Measurements from ENCODE around the gene SLC5A12. TPM values are rescaled to one million over a fixed set of nuclear protein-coding genes. Genes with fewer than 3 reads are reported as not detected.

Gene SLC5A12
- total RNA-seq, 4 donors from 2014 or later = 0.10 TPM; not detected in 3

DNA sequence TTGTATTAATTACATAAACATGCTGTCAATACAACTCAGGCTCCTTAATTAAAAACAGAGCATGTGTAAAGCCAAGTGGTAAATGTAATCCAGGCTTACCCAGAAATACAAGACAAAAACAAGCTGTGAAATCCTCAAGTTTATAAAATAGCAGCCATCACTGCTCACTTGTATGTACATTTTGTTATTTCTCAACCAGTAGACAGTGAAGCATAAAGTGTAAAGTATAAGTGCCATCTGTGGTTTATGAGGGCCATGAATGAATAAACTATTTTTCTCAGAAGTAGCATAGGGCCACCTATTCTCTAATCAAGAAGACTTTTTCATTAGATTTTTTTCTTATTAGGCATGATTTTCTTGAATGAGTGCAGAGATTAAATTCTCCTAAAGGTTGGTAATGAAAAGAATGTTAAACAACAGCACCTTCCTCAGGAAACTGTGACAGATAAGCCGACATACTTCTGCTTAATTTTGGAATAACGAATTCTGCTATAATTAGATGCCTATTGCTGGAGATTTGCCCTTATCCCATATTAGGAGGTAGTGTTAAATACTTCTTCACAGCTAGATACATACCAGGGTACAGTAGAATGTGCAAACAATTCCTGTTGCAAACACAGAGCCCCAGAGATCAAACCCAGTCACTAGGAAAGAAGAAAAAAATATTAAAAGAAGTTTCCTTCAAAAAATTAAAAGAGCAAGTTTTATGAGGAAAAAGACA lies 13.0 kb downstream of the SLC5A12 start:
- TF ChIP-seq, protein P1, sequence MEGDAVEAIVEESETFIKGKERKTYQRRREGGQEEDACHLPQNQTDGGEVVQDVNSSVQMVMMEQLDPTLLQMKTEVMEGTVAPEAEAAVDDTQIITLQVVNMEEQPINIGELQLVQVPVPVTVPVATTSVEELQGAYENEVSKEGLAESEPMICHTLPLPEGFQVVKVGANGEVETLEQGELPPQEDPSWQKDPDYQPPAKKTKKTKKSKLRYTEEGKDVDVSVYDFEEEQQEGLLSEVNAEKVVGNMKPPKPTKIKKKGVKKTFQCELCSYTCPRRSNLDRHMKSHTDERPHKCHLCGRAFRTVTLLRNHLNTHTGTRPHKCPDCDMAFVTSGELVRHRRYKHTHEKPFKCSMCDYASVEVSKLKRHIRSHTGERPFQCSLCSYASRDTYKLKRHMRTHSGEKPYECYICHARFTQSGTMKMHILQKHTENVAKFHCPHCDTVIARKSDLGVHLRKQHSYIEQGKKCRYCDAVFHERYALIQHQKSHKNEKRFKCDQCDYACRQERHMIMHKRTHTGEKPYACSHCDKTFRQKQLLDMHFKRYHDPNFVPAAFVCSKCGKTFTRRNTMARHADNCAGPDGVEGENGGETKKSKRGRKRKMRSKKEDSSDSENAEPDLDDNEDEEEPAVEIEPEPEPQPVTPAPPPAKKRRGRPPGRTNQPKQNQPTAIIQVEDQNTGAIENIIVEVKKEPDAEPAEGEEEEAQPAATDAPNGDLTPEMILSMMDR (IDR thresholded peaks at IDR 0.05) = no peak
- DNase-seq (ENCODE audit: low spot score in 2 of 2) = no peak
- intact Hi-C loops (cut with DNase I; ENCODE audit: low total_unique reads) = no loop called here
- H3K4me3 ChIP-seq (ENCODE audit: low read depth, poor library complexity, severe bottlenecking) = no peak overlapping the region
- WGBS, 2 donors = 29 to 41% methylated on average over 2 of the region's 2 CpGs

DNA sequence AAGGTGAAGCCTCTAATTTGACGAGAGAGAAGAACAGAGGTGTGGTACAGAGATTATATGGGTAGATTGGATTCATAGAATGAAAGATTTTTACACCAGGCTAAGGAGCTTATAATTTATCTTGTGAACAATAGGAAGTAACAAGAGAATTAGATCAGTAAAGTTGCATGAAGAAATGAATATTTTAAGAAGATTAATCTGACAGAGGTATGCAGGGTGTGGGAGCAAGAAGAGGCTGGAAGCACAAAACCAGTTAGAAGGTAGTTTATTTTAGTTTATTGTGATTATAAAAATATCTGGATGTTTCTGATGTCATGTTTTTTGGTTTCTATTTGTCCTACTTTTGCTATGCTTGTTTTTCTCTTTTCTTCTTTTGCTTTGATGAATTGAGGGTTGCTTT lies 15.7 kb downstream of the SLC5A12 start:
- DNase-seq (ENCODE audit: low spot score in 2 of 2) = no peak
- H3K4me3 ChIP-seq (ENCODE audit: low read depth, poor library complexity, severe bottlenecking) = no peak overlapping the region
- intact Hi-C loops (cut with DNase I; ENCODE audit: low total_unique reads) = no loop called here
- 52 to 59% methylated on average over 1 of the region's 1 CpG for WGBS, 2 donors
- TF ChIP-seq, protein P1 (IDR thresholded peaks at IDR 0.05) = no peak
- TF ChIP-seq POLR2A (IDR thresholded peaks at IDR 0.05) = no peak

DNA sequence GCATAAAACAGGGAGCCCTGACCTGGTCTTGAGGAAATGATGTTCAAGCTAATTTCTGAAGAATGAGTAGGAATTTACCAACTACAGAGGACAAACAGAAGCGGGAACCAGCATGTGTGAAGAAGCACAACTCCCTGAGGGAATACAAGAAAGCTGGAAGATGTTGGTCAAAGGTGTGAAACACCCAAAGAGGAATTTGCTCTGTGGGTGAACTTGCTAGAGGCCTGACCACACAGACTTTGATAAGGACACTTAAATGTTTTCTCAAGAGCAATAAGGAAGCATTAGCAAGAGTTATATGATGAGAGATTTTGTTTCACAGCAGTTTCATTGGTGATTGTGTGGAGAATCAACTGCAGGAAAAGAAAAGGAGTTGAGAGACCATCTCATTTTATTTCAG lies 17.6 kb downstream of the SLC5A12 start:
- intact Hi-C loops (cut with DNase I; ENCODE audit: low total_unique reads) = no loop called here
- TF ChIP-seq, protein P1 (IDR thresholded peaks at IDR 0.05) = no peak
- TF ChIP-seq POLR2A (IDR thresholded peaks at IDR 0.05) = no peak
- DNase-seq (ENCODE audit: low spot score in 2 of 2) = no peak
- WGBS, 2 donors = 80 to 86% methylated on average over 1 of the region's 1 CpG
- no peak overlapping the region for H3K4me3 ChIP-seq (ENCODE audit: low read depth, poor library complexity, severe bottlenecking)

DNA sequence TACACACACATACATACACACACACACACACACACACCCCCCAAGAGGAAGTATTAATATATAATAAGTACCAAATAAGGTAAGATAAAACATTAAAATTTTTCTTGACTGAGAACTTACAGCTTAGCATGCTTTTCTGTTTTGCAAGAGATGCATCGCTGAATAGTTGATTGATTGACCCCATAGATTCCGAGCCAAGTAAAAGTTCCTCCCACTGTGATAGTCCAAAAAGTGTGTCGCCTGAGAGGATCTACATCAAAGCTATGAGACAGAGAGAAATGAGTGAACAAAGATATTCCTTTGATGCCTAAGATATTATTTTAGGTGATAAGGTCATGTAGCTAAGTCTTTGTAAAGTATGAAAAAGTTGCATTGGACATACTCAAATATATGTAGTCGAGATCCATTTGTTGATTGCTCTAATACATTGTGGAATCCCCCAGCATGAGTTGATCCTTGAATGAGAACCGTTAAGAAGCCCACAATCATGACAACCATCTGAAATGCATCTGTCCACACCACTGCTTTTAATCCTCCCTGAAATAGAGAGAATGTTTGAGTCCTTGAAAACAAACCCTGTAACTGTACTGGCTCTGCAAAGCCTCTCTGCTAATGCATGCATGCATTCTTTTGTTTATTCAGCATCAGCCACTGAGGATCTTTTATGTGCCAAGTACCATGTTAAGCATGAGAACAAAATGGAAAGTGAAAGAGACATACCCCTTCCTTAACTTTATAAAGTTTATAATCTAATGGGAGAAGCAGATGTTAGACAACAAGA lies 18.3 kb downstream of the SLC5A12 start:
- no peak overlapping the region for H3K4me3 ChIP-seq (ENCODE audit: low read depth, poor library complexity, severe bottlenecking)
- TF ChIP-seq, protein P1 (IDR thresholded peaks at IDR 0.05) = no peak
- no peak for TF ChIP-seq POLR2A (IDR thresholded peaks at IDR 0.05)
- no peak for DNase-seq (ENCODE audit: low spot score in 2 of 2)
- WGBS, 2 donors = 80 to 82% methylated on average over 5 of the region's 5 CpGs
- intact Hi-C loops (cut with DNase I; ENCODE audit: low total_unique reads) = no loop called here

DNA sequence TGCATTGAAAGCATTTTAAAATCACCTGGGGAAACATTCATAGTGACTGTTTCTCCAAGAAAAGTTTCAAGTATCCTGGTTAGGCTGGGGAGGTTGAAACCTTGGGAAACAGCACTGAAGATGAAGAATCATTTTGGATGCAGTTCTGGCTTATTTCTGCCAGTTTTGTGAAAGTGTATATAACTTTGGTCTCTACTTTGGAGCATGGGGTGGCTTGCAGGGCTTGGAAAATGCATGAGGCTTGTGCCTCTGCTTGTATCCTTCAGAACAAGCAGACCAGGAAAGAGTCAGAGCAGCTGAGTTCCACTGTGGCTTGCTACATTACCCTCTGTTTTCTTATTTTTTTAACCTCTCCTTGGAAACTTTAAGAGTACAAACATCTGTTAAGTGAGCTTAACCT lies 19.5 kb downstream of the SLC5A12 start:
- TF ChIP-seq, protein P1 (IDR thresholded peaks at IDR 0.05) = no peak
- intact Hi-C loops (cut with DNase I; ENCODE audit: low total_unique reads) = no loop called here
- DNase-seq (ENCODE audit: low spot score in 2 of 2) = no peak
- no peak overlapping the region for H3K4me3 ChIP-seq (ENCODE audit: low read depth, poor library complexity, severe bottlenecking)
